Gastroesophageal sphincter (tissue), 4 donors: ENCODE measurements around the gene ATP9B. TPM values are rescaled to one million over a fixed set of nuclear protein-coding genes. Genes with fewer than 3 reads are reported as not detected.

Experiments
- ATAC-seq: fragments of 150-250 bp; one replicate; pipeline ENCODE4 v1.9.1; 2016; ENCODE audit warnings: mild to moderate bottlenecking, moderate library complexity
- H3K27ac ChIP-seq, 4 donors: fragments of 200-600 bp; sonication (generic) in 3 of 4; 1 replicate in 3 of 4; 2 replicates in 1 of 4; pipeline ENCODE4 v1.5.1; 2016 to 2019
- H3K27me3 ChIP-seq: fragments of 200-600 bp; sonication (generic); one replicate; pipeline ENCODE4 v1.5.1; 2019
- H3K36me3 ChIP-seq, 2 donors: fragments of 200-600 bp; sonication (generic); one replicate each; pipeline ENCODE4 v1.5.1; 2019; ENCODE audit warnings: control low read depth in 1 of 2
- H3K4me1 ChIP-seq, 3 donors: fragments of 200-600 bp; sonication (generic); 1 replicate in 2 of 3; 2 replicates in 1 of 3; pipeline ENCODE4 v1.5.1; 2016 to 2019; ENCODE audit warnings: control low read depth in 2 of 3
- H3K4me3 ChIP-seq, 2 donors: fragments of 200-600 bp; sonication (generic); one replicate each; pipeline ENCODE4 v1.5.1; 2019; ENCODE audit warnings: mild to moderate bottlenecking in 1 of 2, moderate library complexity in 1 of 2
- H3K9me3 ChIP-seq, 3 donors: fragments of 200-600 bp; sonication (generic); one replicate each; pipeline ENCODE4 v1.5.1; 2017 to 2019; ENCODE audit warnings: control low read depth in 2 of 3
- EP300 ChIP-seq: sonication (generic); formaldehyde crosslinking; IDR thresholded peaks from one replicate; pipeline ENCODE4 v1.6.1; 2017; ENCODE audit warnings: antibody characterized with exemption, mild to moderate bottlenecking
- POLR2A ChIP-seq, 2 donors: fragments of 450-650 bp; IDR thresholded peaks; one replicate each; pipeline ENCODE4 v1.6.1; 2017; ENCODE audit warnings: antibody characterized with exemption in 2 of 2, mild to moderate bottlenecking in 2 of 2, moderate library complexity in 1 of 2
- POLR2AphosphoS5 ChIP-seq: sonication (generic); formaldehyde crosslinking; IDR thresholded peaks from one replicate; pipeline ENCODE4 v1.6.1; 2017; ENCODE audit warnings: antibody characterized with exemption
- WGBS, 2 donors: methylation state at CpG; one replicate each; pipeline ENCODE4 v1.1.5; 2018; ENCODE audit warnings: low coverage in 1 of 2; 5-methylcytosine and 5-hydroxymethylcytosine counted together
- total RNA-seq, 4 donors: library from RNA; depleted of rRNA; stranded (reverse); fragments of >200 nt; gene quantifications; one replicate each; pipeline ENCODE4 v1.1.0, GENCODE V29; 2016
- TF ChIP-seq, protein P1 (sequence below), 4 experiments: fragments of 200-600 bp in 2 of 4; fragments of 450-650 bp in 2 of 4; sonication (generic) in 1 of 4; IDR thresholded peaks; one replicate each; pipeline ENCODE4 v1.5.1; 2017 to 2019; ENCODE audit warnings: antibody characterized with exemption in 4 of 4, mild to moderate bottlenecking in 2 of 4, moderate library complexity in 2 of 4

Gene ATP9B
- total RNA-seq, 4 donors from 2014 or later = 16.6 to 48.7 (median 33.7) TPM

DNA sequence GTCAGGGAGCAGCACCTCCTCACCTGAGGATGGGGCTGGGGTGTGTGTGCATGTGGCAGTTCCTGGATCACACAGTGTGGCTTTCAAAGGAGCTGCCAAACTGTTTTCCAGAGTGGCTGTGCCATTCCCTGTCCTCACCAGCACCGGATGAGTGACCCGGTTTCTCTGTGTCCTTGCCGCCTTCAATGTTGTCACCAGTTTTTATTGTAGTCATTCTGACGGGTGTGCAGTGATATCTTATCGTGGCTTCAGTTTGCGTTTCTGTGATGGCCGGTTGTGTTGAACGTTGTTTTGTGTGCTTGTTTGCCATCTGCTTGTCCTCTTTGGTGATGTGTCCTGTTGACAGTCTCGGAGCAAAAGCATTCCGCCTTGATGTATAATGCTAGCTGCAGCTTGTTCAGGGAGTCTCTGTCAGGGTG, 108.9 kb downstream of the ATP9B start:
- H3K4me1 ChIP-seq = no peaks in the 10 kb centered on the region
- 90 to 97% methylated on average over 6 to 9 of the region's 10 CpGs for WGBS, 2 donors
- TF ChIP-seq POLR2A (IDR thresholded peaks at IDR 0.05) (no peak), EP300 (no peak), POLR2AphosphoS5 (no peak)
- TF ChIP-seq, protein P1, sequence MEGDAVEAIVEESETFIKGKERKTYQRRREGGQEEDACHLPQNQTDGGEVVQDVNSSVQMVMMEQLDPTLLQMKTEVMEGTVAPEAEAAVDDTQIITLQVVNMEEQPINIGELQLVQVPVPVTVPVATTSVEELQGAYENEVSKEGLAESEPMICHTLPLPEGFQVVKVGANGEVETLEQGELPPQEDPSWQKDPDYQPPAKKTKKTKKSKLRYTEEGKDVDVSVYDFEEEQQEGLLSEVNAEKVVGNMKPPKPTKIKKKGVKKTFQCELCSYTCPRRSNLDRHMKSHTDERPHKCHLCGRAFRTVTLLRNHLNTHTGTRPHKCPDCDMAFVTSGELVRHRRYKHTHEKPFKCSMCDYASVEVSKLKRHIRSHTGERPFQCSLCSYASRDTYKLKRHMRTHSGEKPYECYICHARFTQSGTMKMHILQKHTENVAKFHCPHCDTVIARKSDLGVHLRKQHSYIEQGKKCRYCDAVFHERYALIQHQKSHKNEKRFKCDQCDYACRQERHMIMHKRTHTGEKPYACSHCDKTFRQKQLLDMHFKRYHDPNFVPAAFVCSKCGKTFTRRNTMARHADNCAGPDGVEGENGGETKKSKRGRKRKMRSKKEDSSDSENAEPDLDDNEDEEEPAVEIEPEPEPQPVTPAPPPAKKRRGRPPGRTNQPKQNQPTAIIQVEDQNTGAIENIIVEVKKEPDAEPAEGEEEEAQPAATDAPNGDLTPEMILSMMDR (IDR thresholded peaks at IDR 0.05) = no peak
- no peaks in the 10 kb centered on the region for H3K27me3 ChIP-seq
- H3K9me3 ChIP-seq = no peaks in the 10 kb centered on the region
- ATAC-seq = no peak
- H3K4me3 ChIP-seq = no peak overlapping the region
- no peak overlapping the region for H3K27ac ChIP-seq
- H3K36me3 ChIP-seq = peaks cover 0 to 30% of the 10 kb centered on the region in 2 donors

DNA sequence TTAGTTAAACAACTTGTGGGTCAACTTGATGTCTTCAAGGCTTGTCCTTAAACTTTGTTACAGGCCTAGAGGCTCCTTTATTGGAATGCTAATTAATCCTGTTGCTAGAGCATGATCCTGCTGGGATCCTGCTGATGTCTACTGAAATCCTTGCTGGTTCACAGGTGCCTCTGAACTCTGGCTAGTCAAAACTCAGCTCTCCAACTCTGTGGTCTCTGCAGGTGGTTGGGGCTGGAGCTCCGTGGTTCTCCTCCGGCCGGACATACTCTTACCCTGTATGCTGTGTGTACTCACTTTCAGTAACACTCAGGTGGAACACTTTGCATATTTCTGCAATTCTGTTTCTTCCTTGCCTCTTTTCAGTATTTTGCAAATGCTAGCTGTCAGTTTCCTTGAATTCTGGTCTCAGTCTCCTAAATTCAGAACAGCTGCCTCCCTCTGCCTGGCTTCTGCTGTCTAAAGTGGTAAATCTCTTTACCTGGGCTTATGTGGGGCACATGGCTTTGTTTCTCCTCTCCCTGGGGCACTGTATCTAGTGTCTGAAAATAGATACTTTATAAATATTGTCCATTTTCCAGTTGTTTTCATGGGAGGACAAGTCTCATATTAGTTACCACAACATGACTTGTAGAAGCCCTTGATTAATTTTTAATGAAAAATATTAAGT, 113.0 kb downstream of the ATP9B start:
- no peak overlapping the region for H3K4me3 ChIP-seq
- H3K9me3 ChIP-seq = no peaks in the 10 kb centered on the region
- H3K4me1 ChIP-seq = peaks cover 0 to 6% (median 0%) of the 10 kb centered on the region in 3 donors
- 87 to 100% methylated on average over 2 to 3 of the region's 3 CpGs for WGBS, 2 donors
- peaks cover 0 to 16% of the 10 kb centered on the region in 2 donors for H3K36me3 ChIP-seq
- TF ChIP-seq, protein P1 (IDR thresholded peaks at IDR 0.05) = no peak
- no peak for TF ChIP-seq POLR2AphosphoS5
- TF ChIP-seq EP300 = no peak
- TF ChIP-seq POLR2A (IDR thresholded peaks at IDR 0.05) = no peak
- H3K27ac ChIP-seq = no peak overlapping the region
- no peaks in the 10 kb centered on the region for H3K27me3 ChIP-seq
- ATAC-seq = no peak

GRCh38 chr18:79185648-79186047, 116.5 kb downstream of the ATP9B start:
- 79 to 95% methylated on average over 3 of the region's 3 CpGs for WGBS, 2 donors
- peaks cover 0 to 19% of the 10 kb centered on the region in 2 donors for H3K36me3 ChIP-seq
- TF ChIP-seq POLR2A (IDR thresholded peaks at IDR 0.05) (no peak), POLR2AphosphoS5 (no peak), EP300 (no peak)
- TF ChIP-seq, protein P1 (IDR thresholded peaks at IDR 0.05) = no peak
- H3K9me3 ChIP-seq = no peaks in the 10 kb centered on the region
- no peak for ATAC-seq
- no peak overlapping the region for H3K27ac ChIP-seq
- no peak overlapping the region for H3K4me3 ChIP-seq
- H3K4me1 ChIP-seq = peaks cover 0 to 6% (median 0%) of the 10 kb centered on the region in 3 donors
- H3K27me3 ChIP-seq = no peaks in the 10 kb centered on the region

DNA sequence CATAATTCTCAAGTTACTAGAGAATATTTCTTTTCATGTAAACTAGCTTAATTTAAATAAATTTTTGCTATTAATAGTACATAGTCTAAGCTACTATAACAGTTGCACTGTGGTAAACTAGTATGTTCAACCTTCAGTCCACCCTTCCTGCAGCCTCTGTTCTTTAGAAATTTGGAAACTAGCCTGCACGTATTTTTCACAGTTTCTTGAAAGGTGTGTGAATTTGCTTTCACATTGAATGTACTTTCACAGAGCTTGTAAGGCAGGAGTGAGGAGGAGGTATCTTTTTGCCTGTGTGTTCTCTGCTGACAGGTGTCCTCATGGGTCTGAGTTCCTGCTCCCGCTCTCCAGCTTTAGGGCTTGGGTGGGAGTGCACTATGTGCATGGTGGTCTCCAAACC, 117.5 kb downstream of the ATP9B start:
- H3K27ac ChIP-seq = no peak overlapping the region
- TF ChIP-seq, protein P1 (IDR thresholded peaks at IDR 0.05) = no peak
- TF ChIP-seq POLR2AphosphoS5 (no peak), EP300 (no peak), POLR2A (IDR thresholded peaks at IDR 0.05) (no peak)
- WGBS, 2 donors = 90 to 100% methylated on average over 2 of the region's 2 CpGs
- peaks cover 0 to 20% of the 10 kb centered on the region in 2 donors for H3K36me3 ChIP-seq
- H3K4me3 ChIP-seq = no peak overlapping the region
- no peaks in the 10 kb centered on the region for H3K9me3 ChIP-seq
- no peaks in the 10 kb centered on the region for H3K27me3 ChIP-seq
- H3K4me1 ChIP-seq = peaks cover 0 to 6% (median 0%) of the 10 kb centered on the region in 3 donors
- ATAC-seq = no peak
